OCI-LY3 (cell line): ENCODE data around the gene ASTN2.

Source experiments
- CTCF ChIP-seq: fragments of 200-600, 300-600 bp; sonication (generic); IDR thresholded peaks from 2 replicates; pipeline ENCODE4 v1.5.1; 2014; ENCODE audit warnings: antibody characterized with exemption, low read length, low read depth
- EZH2phosphoT487 ChIP-seq: fragments of 200-600 bp; shearing (Covaris generic); IDR thresholded peaks from 2 replicates; pipeline ENCODE4 v1.6.1; 2018; ENCODE audit warnings: antibody characterized with exemption, mixed run types, low read depth

GRCh38 chr9:117392992-117393391, 21.9 kb downstream of the ASTN2 start:
- no peak for TF ChIP-seq CTCF
- TF ChIP-seq EZH2phosphoT487: no peak
